ENCODE results near the gene NAA15.

NAA15 gene

DNA sequence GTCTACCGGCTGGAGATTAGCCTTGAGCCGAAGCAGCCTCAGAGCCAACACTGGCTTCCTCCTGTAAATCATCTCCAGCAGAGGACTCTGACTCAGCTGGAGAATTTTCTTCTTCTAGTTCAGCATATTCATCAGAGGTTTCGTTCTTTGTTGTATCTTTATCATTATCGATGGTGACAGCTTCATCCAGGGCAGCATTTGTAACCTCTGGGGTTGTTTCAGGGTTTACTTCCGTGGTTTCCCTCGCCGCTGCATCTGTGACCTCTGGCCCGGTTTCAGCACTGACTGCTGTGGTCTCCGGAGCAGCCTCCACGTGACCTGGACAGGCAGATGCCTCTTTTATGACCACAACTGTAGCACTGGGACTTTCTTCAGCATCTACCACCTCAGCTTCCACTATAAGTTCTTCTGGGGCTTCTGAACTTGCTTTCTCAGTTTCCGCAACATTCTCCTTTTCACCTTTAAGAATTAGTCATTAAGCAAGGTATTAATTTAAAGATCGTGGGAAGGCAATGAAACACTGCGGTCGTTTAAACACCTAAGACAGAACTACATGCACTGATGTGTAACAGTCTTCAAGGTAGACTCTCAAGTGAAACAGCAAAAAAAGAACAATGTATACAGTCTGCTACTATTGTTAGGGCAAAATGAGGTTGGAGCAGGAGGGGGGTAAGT, 34.6 kb upstream of the NAA15 start:
- no peak overlapping the region for H3K4me3 ChIP-seq (ENCODE audit: low read depth, low read length)
- TF ChIP-seq, protein P1, sequence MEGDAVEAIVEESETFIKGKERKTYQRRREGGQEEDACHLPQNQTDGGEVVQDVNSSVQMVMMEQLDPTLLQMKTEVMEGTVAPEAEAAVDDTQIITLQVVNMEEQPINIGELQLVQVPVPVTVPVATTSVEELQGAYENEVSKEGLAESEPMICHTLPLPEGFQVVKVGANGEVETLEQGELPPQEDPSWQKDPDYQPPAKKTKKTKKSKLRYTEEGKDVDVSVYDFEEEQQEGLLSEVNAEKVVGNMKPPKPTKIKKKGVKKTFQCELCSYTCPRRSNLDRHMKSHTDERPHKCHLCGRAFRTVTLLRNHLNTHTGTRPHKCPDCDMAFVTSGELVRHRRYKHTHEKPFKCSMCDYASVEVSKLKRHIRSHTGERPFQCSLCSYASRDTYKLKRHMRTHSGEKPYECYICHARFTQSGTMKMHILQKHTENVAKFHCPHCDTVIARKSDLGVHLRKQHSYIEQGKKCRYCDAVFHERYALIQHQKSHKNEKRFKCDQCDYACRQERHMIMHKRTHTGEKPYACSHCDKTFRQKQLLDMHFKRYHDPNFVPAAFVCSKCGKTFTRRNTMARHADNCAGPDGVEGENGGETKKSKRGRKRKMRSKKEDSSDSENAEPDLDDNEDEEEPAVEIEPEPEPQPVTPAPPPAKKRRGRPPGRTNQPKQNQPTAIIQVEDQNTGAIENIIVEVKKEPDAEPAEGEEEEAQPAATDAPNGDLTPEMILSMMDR (IDR thresholded peaks at IDR 0.05; ENCODE audit: borderline replicate concordance, insufficient read depth, low read depth, low read length): no peak

DNA sequence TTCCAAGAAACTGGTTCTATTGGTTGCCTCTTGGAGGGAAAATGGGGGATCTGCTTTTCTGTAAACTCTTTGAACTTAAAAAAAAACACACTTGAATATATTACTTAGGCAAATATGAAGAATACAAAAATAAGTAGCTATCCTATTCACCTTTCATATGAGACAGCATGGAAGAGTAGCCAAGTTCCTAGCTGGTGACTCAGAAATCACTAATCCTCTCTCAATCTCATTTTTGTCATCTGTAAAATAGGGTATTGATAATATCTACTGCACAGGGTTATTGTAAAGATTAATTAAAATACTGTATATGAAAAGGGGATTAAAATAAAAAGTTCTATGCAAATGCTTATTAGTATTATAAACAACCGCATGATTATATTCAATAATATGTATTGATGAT, 34.0 kb upstream of the NAA15 start:
- TF ChIP-seq, protein P1 (IDR thresholded peaks at IDR 0.05; ENCODE audit: borderline replicate concordance, insufficient read depth, low read depth, low read length): no peak
- H3K4me3 ChIP-seq (ENCODE audit: low read depth, low read length): no peak overlapping the region

DNA sequence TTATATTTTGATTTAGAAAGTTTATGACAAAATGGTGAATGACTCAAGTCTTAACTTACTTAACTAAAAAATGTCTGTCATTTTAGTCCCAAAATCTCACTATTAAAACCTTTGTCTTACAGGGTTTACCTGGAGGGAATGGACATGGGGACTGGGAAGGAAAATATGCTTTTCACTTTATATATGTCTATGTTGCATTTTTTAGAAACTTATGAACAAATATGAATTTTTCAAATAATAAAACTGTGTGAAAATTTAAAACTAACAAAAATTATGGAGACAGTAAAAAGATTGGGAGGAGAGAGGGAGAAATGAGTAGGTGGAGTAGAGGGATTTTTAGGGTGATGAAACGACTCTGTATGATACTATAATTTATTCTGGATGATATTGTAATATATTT, 27.5 kb upstream of the NAA15 start:
- H3K4me3 ChIP-seq (ENCODE audit: low read depth, low read length): no peak overlapping the region
- TF ChIP-seq, protein P1 (IDR thresholded peaks at IDR 0.05; ENCODE audit: borderline replicate concordance, insufficient read depth, low read depth, low read length): no peak

DNA sequence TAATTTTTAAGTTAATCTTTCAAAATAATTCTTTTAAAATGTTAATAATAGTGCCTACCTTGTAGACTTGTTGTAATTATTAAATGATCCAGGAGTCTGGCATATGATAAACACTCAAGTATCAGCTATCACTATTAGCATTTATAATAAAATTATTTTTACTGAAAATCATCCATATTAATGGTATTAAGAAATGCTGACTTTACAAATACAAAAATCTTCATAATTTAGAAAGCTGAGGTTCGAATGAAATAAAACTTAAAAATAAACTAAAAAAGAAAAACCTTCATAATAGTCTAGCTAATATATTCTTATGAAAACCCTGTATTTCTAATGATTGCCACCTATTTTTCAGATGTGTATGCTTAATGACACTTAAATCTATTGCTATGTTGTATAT, 26.5 kb upstream of the NAA15 start:
- TF ChIP-seq, protein P1 (IDR thresholded peaks at IDR 0.05; ENCODE audit: borderline replicate concordance, insufficient read depth, low read depth, low read length): no peak
- no peak overlapping the region for H3K4me3 ChIP-seq (ENCODE audit: low read depth, low read length)

DNA sequence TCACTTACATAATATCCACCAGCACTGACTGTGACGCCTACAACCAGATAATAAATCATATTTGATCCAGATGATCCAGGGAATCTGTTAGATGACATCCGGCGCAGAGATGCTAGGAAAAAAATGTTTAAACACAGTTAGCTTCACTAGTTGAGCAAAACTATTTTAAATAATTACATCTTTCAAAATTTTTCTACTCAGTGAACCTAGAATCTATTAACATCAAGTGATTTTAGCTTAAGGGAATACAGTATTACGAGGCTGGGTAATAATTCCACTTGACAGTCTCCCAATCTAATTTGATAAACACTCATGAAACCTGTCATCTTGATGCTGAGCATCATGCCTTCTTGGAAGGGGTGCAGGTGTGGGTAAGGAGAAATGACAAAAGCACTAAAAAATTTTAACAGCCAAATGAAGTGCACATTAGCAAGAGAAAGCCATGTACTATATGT, 26.0 kb upstream of the NAA15 start:
- H3K4me3 ChIP-seq (ENCODE audit: low read depth, low read length): no peak overlapping the region
- TF ChIP-seq, protein P1 (IDR thresholded peaks at IDR 0.05; ENCODE audit: borderline replicate concordance, insufficient read depth, low read depth, low read length): no peak

DNA sequence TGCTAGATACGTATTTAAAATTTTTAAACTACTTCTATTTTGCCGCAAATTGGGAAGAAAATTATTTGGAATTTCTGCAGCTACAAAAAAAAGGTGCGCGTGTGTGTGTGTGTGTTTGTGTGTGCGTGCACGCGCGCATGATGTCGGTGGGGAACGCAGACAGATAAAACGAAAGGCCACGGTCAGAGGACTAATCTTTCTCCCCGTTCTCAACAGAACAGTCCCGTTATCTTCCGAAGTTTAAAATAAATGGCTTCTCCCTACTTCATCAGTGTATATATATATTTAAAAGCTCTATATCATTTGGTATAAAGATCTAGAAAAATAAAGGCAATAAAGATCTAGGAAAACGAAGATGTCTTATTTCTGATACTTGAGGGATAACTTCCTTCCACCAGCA, 22.8 kb upstream of the NAA15 start:
- TF ChIP-seq, protein P1 (IDR thresholded peaks at IDR 0.05; ENCODE audit: borderline replicate concordance, insufficient read depth, low read depth, low read length): no peak
- H3K4me3 ChIP-seq (ENCODE audit: low read depth, low read length): no peak overlapping the region

All from GM12875 (cell line).